Measurements from ENCODE around the gene LGI4.
"Not testable (repeated sequence)": the region's sequence is repeated elsewhere in the genome, so short reads cannot be mapped to it uniquely, and the experiment has no call there.

GRCh38 chr19:35129724-35130274, 5.1 kb downstream of the LGI4 start:
- TF ChIP-seq POLR2A, CTCF (IDR thresholded peaks at IDR 0.05): not testable (repeated sequence)
